NT2/D1 (cell line): ENCODE measurements around the gene ZNRF2.

Experiments used
- SUZ12 ChIP-seq: IDR thresholded peaks from 2 replicates; pipeline ENCODE4 v1.6.1; 2011; ENCODE audit not compliant: insufficient read length, insufficient read depth; ENCODE audit errors: extremely low read depth
- YY1 ChIP-seq: IDR thresholded peaks from 2 replicates; pipeline ENCODE4 v1.6.1; 2011; ENCODE audit not compliant: insufficient read length, insufficient read depth
- ZNF274 ChIP-seq: IDR thresholded peaks from 2 replicates; pipeline ENCODE4 v1.6.1; 2011; ENCODE audit warnings: mild to moderate bottlenecking, low read depth, low read length

DNA sequence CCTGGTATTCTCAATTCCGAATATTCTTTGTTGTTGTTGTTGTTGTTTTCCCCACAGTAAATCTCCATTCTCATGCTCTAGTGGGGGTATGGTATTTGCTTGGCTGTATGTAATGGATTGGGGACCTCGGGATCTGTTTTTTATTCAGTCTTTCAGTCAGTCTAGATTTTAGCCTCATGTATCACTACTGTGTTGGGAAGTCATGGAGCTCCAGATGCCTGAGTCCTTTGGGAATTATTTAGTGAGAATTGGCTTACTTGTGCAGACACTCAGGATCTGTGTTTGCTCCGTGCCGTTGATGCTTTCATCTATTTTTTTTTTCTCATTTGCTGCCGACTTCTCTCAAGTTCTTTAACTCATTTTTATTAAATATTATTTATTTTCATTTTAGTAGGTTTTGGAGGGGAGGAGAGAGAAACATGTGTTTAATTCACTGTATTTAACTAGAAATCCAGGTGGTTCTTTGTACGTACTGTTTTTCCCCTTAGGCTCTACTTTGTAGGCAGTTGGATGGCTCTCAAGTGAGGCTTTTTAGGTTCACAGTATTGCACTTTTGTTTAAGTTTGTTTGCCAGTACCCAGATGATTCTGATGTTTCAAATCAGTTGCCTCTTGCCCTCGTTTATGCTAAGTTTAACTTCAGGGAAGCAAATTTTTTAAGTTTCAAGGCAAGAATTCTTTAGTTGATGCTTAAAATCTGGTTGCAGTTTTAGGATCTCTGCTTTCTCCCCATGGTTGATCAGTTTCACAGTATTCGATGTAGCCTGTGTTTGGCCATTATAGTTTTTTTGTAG, 36.9 kb downstream of the ZNRF2 start:
- no peak for TF ChIP-seq YY1
- TF ChIP-seq SUZ12: no peak
- TF ChIP-seq ZNF274: no peak
